ENCODE data around the gene RAPGEF2.

The RAPGEF2 gene

GRCh38 chr4:159401791-159402380 is 299.0 kb downstream of the RAPGEF2 start:
- no peak for TF ChIP-seq CTCF (IDR thresholded peaks at IDR 0.05)
- no peak for TF ChIP-seq ZFX (IDR thresholded peaks at IDR 0.05; ENCODE audit: borderline replicate concordance)
- no peak overlapping the region for H3K27ac ChIP-seq

Measured in 22Rv1 (cell line).